SK-N-SH treated with all-trans-retinoic acid at 6 μM for 48 hours (cell line): ENCODE measurements around the gene CES3.

ENCODE experiments used
- ARNTL ChIP-seq: fragments of 450-650 bp; formaldehyde crosslinking; IDR thresholded peaks from 2 replicates; pipeline ENCODE4 v1.5.0; 2020; ENCODE audit warnings: low read depth, mild to moderate bottlenecking, moderate library complexity, borderline replicate concordance
- CSDC2 ChIP-seq: fragments of 250-450 bp; sonication (Bioruptor Pico); IDR thresholded peaks from 2 replicates; pipeline ENCODE4 v1.5.0; 2020; ENCODE audit warnings: mild to moderate bottlenecking, moderate library complexity
- GLIS3 ChIP-seq: fragments of 250-450 bp; sonication (Bioruptor Pico); IDR thresholded peaks from 2 replicates; pipeline ENCODE4 v1.5.0; 2020; ENCODE audit warnings: mild to moderate bottlenecking, moderate library complexity
- PATZ1 ChIP-seq: fragments of 250-450 bp; sonication (Bioruptor Pico); IDR thresholded peaks from 2 replicates; pipeline ENCODE4 v1.8.0; 2020; ENCODE audit warnings: mild to moderate bottlenecking, moderate library complexity, borderline replicate concordance
- PPARA ChIP-seq: fragments of 250-450 bp; sonication (Bioruptor Pico); IDR thresholded peaks from 2 replicates; pipeline ENCODE4 v1.5.0; 2020; ENCODE audit warnings: mild to moderate bottlenecking, borderline replicate concordance
- RARB ChIP-seq: fragments of 250-450 bp; sonication (Bioruptor Pico); IDR thresholded peaks from 2 replicates; pipeline ENCODE4 v1.8.0; 2021; ENCODE audit warnings: mild to moderate bottlenecking, moderate library complexity
- ZC3H10 ChIP-seq: fragments of 250-450 bp; sonication (Bioruptor Pico); IDR thresholded peaks from 2 replicates; pipeline ENCODE4 v1.5.1; 2021; ENCODE audit warnings: mild to moderate bottlenecking, moderate library complexity
- ZFP3 ChIP-seq: fragments of 250-450 bp; sonication (Bioruptor Pico); IDR thresholded peaks from 2 replicates; pipeline ENCODE4 v1.5.0; 2020; ENCODE audit warnings: mild to moderate bottlenecking, moderate library complexity
- ZNF565 ChIP-seq: fragments of 450-650 bp; formaldehyde crosslinking; conservative IDR thresholded peaks from 2 replicates; pipeline ENCODE4 v1.5.0; 2020; ENCODE audit warnings: low read depth, mild to moderate bottlenecking, moderate library complexity
- ZNF70 ChIP-seq: fragments of 450-650 bp; formaldehyde crosslinking; IDR thresholded peaks from 2 replicates; pipeline ENCODE4 v1.5.0; 2020; ENCODE audit warnings: mild to moderate bottlenecking, moderate library complexity
- ZNF8 ChIP-seq: fragments of 450-650 bp; formaldehyde crosslinking; IDR thresholded peaks from 2 replicates; pipeline ENCODE4 v1.5.0; 2020; ENCODE audit warnings: mild to moderate bottlenecking, moderate library complexity
- TF ChIP-seq, protein P1 (sequence below): fragments of 250-450 bp; sonication (Bioruptor Pico); IDR thresholded peaks from 2 replicates; pipeline ENCODE4 v1.5.1; 2020; ENCODE audit warnings: low read depth, mild to moderate bottlenecking, moderate library complexity
- TF ChIP-seq, protein P2 (sequence below): fragments of 250-450 bp; sonication (Bioruptor Pico); IDR thresholded peaks from 2 replicates; pipeline ENCODE4 v1.8.0; 2021; ENCODE audit warnings: low read depth, mild to moderate bottlenecking, moderate library complexity, borderline replicate concordance

DNA sequence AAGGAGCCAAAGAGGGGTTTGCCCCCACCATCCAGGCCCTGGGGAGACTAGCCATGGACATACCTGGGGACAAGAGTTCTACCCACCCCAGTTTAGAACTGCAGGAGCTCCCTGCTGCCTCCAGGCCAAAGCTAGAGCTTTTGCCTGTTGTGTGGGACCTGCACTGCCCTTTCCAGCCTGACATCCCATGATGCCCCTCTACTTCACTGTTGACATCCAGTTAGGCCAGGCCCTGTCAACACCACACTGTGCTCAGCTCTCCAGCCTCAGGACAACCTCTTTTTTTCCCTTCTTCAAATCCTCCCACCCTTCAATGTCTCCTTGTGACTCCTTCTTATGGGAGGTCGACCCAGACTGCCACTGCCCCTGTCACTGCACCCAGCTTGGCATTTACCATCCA, 48.1 kb downstream of the CES3 start:
- TF ChIP-seq GLIS3 (CRISPR knock-in tag) (no peak), ZFP3 (no peak), RARB (CRISPR knock-in tag) (no peak), CSDC2 (CRISPR knock-in tag) (no peak), PPARA (CRISPR knock-in tag) (no peak), ZNF565 (no peak), ARNTL (CRISPR knock-in tag) (no peak), ZC3H10 (CRISPR knock-in tag) (no peak), ZNF8 (CRISPR knock-in tag) (no peak), PATZ1 (CRISPR knock-in tag) (no peak), ZNF70 (CRISPR knock-in tag) (no peak)
- TF ChIP-seq, protein P1, sequence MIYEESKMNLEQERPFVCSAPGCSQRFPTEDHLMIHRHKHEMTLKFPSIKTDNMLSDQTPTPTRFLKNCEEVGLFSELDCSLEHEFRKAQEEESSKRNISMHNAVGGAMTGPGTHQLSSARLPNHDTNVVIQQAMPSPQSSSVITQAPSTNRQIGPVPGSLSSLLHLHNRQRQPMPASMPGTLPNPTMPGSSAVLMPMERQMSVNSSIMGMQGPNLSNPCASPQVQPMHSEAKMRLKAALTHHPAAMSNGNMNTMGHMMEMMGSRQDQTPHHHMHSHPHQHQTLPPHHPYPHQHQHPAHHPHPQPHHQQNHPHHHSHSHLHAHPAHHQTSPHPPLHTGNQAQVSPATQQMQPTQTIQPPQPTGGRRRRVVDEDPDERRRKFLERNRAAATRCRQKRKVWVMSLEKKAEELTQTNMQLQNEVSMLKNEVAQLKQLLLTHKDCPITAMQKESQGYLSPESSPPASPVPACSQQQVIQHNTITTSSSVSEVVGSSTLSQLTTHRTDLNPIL, result no peak
- TF ChIP-seq, protein P2, sequence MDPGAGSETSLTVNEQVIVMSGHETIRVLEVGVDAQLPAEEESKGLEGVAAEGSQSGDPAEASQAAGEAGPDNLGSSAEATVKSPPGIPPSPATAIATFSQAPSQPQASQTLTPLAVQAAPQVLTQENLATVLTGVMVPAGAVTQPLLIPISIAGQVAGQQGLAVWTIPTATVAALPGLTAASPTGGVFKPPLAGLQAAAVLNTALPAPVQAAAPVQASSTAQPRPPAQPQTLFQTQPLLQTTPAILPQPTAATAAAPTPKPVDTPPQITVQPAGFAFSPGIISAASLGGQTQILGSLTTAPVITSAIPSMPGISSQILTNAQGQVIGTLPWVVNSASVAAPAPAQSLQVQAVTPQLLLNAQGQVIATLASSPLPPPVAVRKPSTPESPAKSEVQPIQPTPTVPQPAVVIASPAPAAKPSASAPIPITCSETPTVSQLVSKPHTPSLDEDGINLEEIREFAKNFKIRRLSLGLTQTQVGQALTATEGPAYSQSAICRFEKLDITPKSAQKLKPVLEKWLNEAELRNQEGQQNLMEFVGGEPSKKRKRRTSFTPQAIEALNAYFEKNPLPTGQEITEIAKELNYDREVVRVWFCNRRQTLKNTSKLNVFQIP (CRISPR knock-in tag), result no peak
